HepG2 (cell line): ENCODE data around the gene LCN2. TPM values are rescaled to one million over a fixed set of nuclear protein-coding genes. Genes with fewer than 3 reads are reported as not detected.

ENCODE experiments used
- DMAP1 ChIP-seq: IDR thresholded peaks from 2 replicates; pipeline ENCODE4 v1.6.1; 2016
- ERF ChIP-seq: IDR thresholded peaks from 2 replicates; pipeline ENCODE4 v1.6.1; 2018; ENCODE audit warnings: missing biosample characterization, missing genetic modification reagents
- FOXJ3 ChIP-seq: sonication (generic); formaldehyde crosslinking; IDR thresholded peaks from 2 replicates; pipeline ENCODE4 v1.4.0; 2020; ENCODE audit warnings: missing genetic modification reagents, mild to moderate bottlenecking, borderline replicate concordance
- HOXD1 ChIP-seq: sonication (generic); formaldehyde crosslinking; IDR thresholded peaks from 2 replicates; pipeline ENCODE4 v1.5.0; 2020; ENCODE audit warnings: missing genetic modification reagents
- KLF15 ChIP-seq: sonication (generic); formaldehyde crosslinking; IDR thresholded peaks from 2 replicates; pipeline ENCODE4 v1.8.1; 2023; ENCODE audit warnings: borderline replicate concordance, mild to moderate bottlenecking, inconsistent platforms, missing genetic modification reagents, mixed read lengths
- KMT2B ChIP-seq: IDR thresholded peaks from 2 replicates; pipeline ENCODE4 v1.6.1; 2016; ENCODE audit warnings: missing genetic modification reagents, missing compliant biosample characterization
- MTA3 ChIP-seq: sonication (generic); formaldehyde crosslinking; IDR thresholded peaks from 2 replicates; pipeline ENCODE4 v1.4.0; 2020; ENCODE audit warnings: missing genetic modification reagents
- NR2F2 ChIP-seq: IDR thresholded peaks from 2 replicates; pipeline ENCODE4 v1.6.1; 2012; ENCODE audit warnings: low read depth, inconsistent platforms, borderline replicate concordance
- RORA ChIP-seq: sonication (generic); formaldehyde crosslinking; IDR thresholded peaks from 2 replicates; pipeline ENCODE4 v1.5.0; 2020; ENCODE audit warnings: mild to moderate bottlenecking, missing genetic modification reagents, moderate library complexity
- SIX4 ChIP-seq: sonication (generic); formaldehyde crosslinking; IDR thresholded peaks from 2 replicates; pipeline ENCODE4 v1.4.0; 2020; ENCODE audit warnings: missing genetic modification reagents
- WIZ ChIP-seq: sonication (generic); formaldehyde crosslinking; IDR thresholded peaks from 2 replicates; pipeline ENCODE4 v1.5.1; 2020; ENCODE audit warnings: mild to moderate bottlenecking, missing genetic modification reagents
- ZFP90 ChIP-seq: sonication (generic); formaldehyde crosslinking; IDR thresholded peaks from 2 replicates; pipeline ENCODE4 v1.8.0; 2022; ENCODE audit warnings: missing genetic modification reagents, mild to moderate bottlenecking, inconsistent platforms, borderline replicate concordance
- ZNF280D ChIP-seq: sonication (generic); formaldehyde crosslinking; IDR thresholded peaks from 2 replicates; pipeline ENCODE4 v1.5.1; 2020; ENCODE audit warnings: mild to moderate bottlenecking, missing genetic modification reagents
- ZNF354B ChIP-seq: sonication (generic); formaldehyde crosslinking; IDR thresholded peaks from 2 replicates; pipeline ENCODE4 v1.8.0; 2022; ENCODE audit warnings: mild to moderate bottlenecking, missing genetic modification reagents
- ZNF577 ChIP-seq: sonication (generic); formaldehyde crosslinking; IDR thresholded peaks from 2 replicates; pipeline ENCODE4 v1.4.0; 2020; ENCODE audit warnings: mild to moderate bottlenecking, low read depth, missing genetic modification reagents, borderline replicate concordance
- ZNF652 ChIP-seq: IDR thresholded peaks from 2 replicates; pipeline ENCODE4 v1.6.1; 2016; ENCODE audit warnings: low read depth, borderline replicate concordance
- ZNF7 ChIP-seq: IDR thresholded peaks from 2 replicates; pipeline ENCODE4 v1.6.1; 2016; ENCODE audit warnings: missing biosample characterization, missing genetic modification reagents
- ZNF740 ChIP-seq: sonication (generic); formaldehyde crosslinking; IDR thresholded peaks from 2 replicates; pipeline ENCODE4 v1.4.0; 2020; ENCODE audit warnings: missing genetic modification reagents
- ZNF83 ChIP-seq: sonication (generic); formaldehyde crosslinking; IDR thresholded peaks from 2 replicates; pipeline ENCODE4 v1.4.0; 2020; ENCODE audit warnings: missing genetic modification reagents, mild to moderate bottlenecking, borderline replicate concordance
- polyA plus RNA-seq, 8 experiments: library from polyadenylated mRNA; depleted of rRNA in 3 of 8; stranded (reverse) in 7 of 8; unstranded in 1 of 8; fragments of >200 nt; fragmentation: Illumina TruSeq in 4 of 8; extraction: Trizol in 4 of 8; gene quantifications; 2 replicates each; pipeline versions ENCODE4 v1.2.1 to v1.2.3, GENCODE V29; 2011 to 2016; ENCODE audit warnings: low read depth in 4 of 8, missing spikeins in 1 of 8, mixed read lengths in 1 of 8; ENCODE audit not compliant: insufficient read depth in 1 of 8
- total RNA-seq, 5 experiments: library from RNA; depleted of rRNA; stranded (reverse); fragments of >200 nt; fragmentation: Illumina TruSeq; extraction: Trizol; gene quantifications; 2 replicates each; pipeline ENCODE4 v1.2.3, GENCODE V29; 2016; ENCODE audit warnings: low read depth in 1 of 5
- TF ChIP-seq, protein P1 (sequence below): sonication (generic); formaldehyde crosslinking; IDR thresholded peaks from 2 replicates; pipeline ENCODE4 v1.4.0; 2020; ENCODE audit warnings: mild to moderate bottlenecking, low read depth, missing genetic modification reagents
- TF ChIP-seq, protein P2 (sequence below): sonication (generic); formaldehyde crosslinking; IDR thresholded peaks from 2 replicates; pipeline ENCODE4 v1.8.0; 2022; ENCODE audit warnings: mild to moderate bottlenecking, missing genetic modification reagents
- TF ChIP-seq, protein P3 (sequence below): IDR thresholded peaks from 2 replicates; pipeline ENCODE4 v1.6.1; 2018; ENCODE audit warnings: missing genetic modification reagents, mild to moderate bottlenecking, missing compliant biosample characterization
- TF ChIP-seq, protein P4 (sequence below): sonication (generic); formaldehyde crosslinking; conservative IDR thresholded peaks from 2 replicates; pipeline ENCODE4 v1.5.0; 2020; ENCODE audit warnings: missing genetic modification reagents

Gene LCN2
- total and polyA plus RNA-seq, 2 of the 13 experiments (the other 11 are each of a cell fraction or from before 2014, with no cell fraction given): 0.38 to 1.4 TPM

- TF ChIP-seq ZNF280D (CRISPR knock-in tag) (no peak), ZNF7 (CRISPR knock-in tag) (no peak), ZNF652 (CRISPR knock-in tag) (no peak), NR2F2 (no peak), SIX4 (CRISPR knock-in tag) (no peak), ZNF577 (CRISPR knock-in tag) (no peak), ZNF354B (CRISPR knock-in tag) (no peak), FOXJ3 (CRISPR knock-in tag) (no peak), ERF (CRISPR knock-in tag) (0 out of 2 replicates have a peak, but pooled peaks have one; percentile 36), HOXD1 (CRISPR knock-in tag) (no peak), RORA (CRISPR knock-in tag) (no peak), KMT2B (CRISPR knock-in tag) (no peak), WIZ (CRISPR knock-in tag) (no peak), MTA3 (CRISPR knock-in tag) (no peak), ZNF740 (CRISPR knock-in tag) (no peak), ZFP90 (CRISPR knock-in tag) (no peak), KLF15 (CRISPR knock-in tag) (no peak), DMAP1 (no peak), ZNF83 (no peak)
- TF ChIP-seq, protein P1, sequence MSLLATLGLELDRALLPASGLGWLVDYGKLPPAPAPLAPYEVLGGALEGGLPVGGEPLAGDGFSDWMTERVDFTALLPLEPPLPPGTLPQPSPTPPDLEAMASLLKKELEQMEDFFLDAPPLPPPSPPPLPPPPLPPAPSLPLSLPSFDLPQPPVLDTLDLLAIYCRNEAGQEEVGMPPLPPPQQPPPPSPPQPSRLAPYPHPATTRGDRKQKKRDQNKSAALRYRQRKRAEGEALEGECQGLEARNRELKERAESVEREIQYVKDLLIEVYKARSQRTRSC (CRISPR knock-in tag): no peak
- TF ChIP-seq, protein P2, sequence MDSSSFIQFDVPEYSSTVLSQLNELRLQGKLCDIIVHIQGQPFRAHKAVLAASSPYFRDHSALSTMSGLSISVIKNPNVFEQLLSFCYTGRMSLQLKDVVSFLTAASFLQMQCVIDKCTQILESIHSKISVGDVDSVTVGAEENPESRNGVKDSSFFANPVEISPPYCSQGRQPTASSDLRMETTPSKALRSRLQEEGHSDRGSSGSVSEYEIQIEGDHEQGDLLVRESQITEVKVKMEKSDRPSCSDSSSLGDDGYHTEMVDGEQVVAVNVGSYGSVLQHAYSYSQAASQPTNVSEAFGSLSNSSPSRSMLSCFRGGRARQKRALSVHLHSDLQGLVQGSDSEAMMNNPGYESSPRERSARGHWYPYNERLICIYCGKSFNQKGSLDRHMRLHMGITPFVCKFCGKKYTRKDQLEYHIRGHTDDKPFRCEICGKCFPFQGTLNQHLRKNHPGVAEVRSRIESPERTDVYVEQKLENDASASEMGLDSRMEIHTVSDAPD (CRISPR knock-in tag): no peak
- TF ChIP-seq, protein P3, sequence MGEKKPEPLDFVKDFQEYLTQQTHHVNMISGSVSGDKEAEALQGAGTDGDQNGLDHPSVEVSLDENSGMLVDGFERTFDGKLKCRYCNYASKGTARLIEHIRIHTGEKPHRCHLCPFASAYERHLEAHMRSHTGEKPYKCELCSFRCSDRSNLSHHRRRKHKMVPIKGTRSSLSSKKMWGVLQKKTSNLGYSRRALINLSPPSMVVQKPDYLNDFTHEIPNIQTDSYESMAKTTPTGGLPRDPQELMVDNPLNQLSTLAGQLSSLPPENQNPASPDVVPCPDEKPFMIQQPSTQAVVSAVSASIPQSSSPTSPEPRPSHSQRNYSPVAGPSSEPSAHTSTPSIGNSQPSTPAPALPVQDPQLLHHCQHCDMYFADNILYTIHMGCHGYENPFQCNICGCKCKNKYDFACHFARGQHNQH: no peak
- TF ChIP-seq, protein P4, sequence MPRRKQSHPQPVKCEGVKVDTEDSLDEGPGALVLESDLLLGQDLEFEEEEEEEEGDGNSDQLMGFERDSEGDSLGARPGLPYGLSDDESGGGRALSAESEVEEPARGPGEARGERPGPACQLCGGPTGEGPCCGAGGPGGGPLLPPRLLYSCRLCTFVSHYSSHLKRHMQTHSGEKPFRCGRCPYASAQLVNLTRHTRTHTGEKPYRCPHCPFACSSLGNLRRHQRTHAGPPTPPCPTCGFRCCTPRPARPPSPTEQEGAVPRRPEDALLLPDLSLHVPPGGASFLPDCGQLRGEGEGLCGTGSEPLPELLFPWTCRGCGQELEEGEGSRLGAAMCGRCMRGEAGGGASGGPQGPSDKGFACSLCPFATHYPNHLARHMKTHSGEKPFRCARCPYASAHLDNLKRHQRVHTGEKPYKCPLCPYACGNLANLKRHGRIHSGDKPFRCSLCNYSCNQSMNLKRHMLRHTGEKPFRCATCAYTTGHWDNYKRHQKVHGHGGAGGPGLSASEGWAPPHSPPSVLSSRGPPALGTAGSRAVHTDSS (CRISPR knock-in tag): no peak
Observed at GRCh38 chr9:128101231-128101661, 48.0 kb upstream of the LCN2 start (continued).
